ENCODE data around the gene ZSWIM7.

- no peak for TF ChIP-seq POLR2AphosphoS5 (IDR thresholded peaks at IDR 0.05)
- no peak for TF ChIP-seq POLR2A (IDR thresholded peaks at IDR 0.05)
Measured at GRCh38 chr17:16046966-16047365, 47.5 kb upstream of the ZSWIM7 start.

Data from suprapubic skin (tissue), 4 donors.